HS-5 (cell line): Measurements from ENCODE around the gene TMEM30B.
"Not testable (repeated sequence)": the region's sequence is repeated elsewhere in the genome, so short reads cannot be mapped to it uniquely, and the experiment has no call there.

ENCODE experiments used
- DNase-seq: peaks from one replicate; pipeline ENCODE4 v3.0.0-alpha.2; 2012; ENCODE audit warnings: low read depth

Gene TMEM30B, protein sequence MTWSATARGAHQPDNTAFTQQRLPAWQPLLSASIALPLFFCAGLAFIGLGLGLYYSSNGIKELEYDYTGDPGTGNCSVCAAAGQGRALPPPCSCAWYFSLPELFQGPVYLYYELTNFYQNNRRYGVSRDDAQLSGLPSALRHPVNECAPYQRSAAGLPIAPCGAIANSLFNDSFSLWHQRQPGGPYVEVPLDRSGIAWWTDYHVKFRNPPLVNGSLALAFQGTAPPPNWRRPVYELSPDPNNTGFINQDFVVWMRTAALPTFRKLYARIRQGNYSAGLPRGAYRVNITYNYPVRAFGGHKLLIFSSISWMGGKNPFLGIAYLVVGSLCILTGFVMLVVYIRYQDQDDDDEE

DNA sequence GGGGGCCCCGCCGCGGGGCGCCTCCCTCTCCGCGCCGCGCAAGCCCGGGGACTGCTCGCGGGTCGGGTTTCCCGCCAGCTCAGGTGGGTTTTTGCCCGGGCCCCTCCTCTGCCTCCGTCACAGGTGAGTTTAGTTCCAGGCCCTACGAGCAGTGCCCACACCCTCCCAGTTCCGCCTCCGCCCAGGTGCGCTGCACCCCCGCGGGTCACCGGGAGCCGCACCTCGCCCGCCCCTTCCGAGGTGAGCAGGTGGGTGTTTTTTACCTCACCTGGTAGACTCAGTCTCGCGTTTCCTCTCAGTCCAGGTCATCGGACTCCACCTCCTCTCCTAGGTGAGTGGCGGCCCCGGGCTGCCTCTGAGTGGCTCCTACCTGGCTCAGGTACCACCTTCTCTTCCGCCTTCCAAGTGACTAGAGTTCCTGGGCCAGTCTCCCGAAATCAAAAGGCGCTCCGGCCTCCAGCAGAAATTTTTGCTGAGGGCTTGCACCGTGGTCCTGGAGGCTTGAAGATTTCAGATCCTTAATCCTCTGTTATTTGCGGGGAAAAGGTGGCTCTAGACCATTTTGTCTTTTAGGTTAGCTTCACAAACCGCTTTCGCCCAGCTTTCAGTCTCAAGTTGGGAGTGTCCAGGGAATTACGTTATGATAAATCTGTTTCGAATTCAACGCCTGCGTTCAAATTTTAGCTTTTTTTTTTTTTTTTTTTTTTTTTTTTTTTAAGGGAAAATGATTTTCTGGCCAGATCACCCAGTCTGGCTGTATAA, at the start of gene TMEM30B:
Gene TMEM30B (minus strand): TSS at position 153 of the 762 bp plus-strand sequence. CDS start 191 bp downstream, outside the sequence.
- DNase-seq, result no peak

DNA sequence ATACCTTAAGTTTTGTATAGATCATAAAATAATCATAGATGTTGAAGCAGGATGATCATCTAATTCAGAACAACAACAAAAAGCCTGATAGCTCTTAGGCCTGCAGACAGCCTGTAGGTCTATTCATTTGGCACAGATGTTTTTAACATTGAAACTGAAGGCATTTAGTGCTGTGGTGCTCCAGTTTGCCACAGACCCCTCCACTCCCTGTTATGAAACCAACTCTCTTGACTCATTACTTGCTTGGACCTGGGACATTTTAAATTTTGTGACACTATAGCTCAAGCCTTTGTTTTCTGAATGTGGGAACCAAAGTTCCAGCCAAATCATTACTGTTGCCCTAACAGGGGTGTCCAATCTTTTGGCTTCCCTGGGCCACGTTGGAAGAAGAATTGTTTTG, 49.4 kb upstream of the TMEM30B start:
- no peak for DNase-seq

DNA sequence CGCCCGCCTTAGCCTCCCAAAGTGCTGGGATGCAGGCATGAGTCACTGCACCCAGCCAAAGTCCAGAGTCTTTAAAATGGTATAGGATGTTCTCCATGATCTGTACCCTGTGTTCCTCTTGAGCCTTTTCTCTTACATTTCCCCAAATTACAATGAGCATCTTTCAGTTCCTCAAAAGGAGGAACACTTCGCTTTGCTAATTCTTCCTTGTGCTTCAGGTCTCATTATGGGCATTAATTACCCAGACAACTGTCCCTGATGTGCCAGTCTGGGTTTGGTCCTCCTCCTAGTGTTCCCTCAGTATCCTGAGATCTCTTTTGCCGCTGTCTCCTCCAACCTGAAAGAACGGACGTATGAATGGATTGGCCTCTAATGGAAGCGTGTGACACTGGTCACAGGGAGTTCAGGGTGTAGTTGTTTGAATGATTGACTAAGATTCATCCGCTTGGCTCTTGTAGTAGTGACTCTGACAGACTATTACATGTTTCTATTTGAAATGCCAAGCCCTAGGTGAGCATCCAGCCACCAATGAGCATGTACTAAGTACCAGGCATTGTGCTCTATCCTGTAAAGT, 48.4 kb upstream of the TMEM30B start:
- DNase-seq, result no peak

DNA sequence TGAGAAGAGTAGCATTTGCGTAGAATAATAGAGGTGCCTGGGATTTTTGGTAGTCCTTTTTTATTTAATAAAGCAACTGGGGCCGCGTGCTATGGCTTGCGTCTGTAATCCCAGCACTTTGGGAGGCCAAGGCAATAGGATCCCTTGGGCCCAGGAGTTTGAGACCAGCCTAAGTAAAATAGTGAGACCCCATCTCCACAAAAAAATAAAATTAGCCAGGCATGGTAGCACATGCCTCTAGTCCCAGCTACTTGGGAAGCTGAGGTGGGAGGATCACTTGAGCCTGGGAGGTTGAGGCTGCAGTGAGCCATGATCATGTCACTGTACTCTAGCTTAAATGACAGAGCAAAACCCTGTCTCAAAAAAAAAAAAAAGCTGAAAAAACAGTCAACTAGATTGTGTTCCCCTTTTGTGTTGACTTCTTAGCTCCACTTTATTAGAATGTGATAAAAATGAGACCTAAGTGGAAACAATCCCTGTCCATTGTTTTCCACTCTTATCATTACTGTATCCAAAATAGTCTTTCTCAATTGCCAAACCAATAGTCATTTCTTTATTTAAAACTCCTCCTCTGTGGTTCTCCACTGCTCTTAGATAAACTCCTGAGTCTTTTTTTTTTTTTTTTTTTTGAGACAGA, 47.6 kb upstream of the TMEM30B start:
- DNase-seq, result no peak

DNA sequence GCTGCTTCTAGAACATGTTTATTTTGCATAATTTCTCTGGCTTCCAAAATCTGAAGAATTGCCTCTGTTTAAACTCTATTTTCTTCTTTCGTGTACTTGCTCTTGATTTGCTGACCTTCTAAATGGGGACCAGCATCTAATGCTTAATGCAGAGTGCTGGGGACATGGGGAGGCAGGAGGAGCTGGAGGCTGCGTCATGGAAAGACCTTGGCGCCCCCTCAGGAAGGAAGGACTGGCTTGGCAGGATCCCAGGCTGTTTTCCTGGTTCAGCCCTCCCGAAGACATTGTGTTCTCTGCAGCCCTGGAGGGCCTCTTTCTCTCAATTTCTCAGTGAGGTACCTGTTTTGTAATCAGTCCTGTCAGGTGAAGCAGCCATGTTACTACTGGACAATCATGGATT, 45.7 kb upstream of the TMEM30B start:
- no peak for DNase-seq

DNA sequence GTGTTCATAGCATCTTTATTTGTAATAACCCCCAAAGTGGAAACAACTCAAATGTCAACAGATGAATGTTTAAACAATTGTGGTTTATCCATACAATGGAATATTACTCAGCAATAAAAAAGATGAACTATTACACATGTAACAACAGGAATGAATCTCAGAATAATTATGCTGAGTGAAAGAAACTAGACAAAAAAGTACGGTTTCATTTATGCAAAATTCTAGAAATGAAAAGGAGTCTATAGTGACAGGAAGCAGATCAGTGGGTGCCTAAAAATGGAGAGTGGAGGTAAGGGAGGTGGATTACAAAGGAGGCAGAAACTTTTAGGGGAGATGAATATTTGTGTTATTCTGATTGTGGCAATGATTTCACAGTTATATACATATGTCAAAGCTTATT, 45.0 kb upstream of the TMEM30B start:
- no peak for DNase-seq

DNA sequence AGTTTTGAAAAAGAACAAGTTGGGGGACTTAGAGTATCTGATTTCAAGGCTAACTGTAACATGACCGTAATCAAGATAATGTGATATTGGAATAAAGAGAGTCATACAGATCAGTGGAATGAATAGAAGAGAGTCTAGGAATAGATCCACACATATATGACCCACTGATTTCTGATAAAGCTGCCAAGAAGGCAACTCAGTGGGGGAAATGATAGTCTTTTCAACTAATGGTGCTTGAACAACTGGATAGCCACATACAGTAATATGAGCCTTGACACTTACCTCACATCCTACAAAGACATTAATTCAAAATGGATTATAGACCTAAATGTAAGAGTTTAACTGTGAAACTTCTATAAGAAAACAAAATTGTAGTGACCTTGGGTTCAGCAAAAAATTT, 44.0 kb upstream of the TMEM30B start:
- no peak for DNase-seq

DNA sequence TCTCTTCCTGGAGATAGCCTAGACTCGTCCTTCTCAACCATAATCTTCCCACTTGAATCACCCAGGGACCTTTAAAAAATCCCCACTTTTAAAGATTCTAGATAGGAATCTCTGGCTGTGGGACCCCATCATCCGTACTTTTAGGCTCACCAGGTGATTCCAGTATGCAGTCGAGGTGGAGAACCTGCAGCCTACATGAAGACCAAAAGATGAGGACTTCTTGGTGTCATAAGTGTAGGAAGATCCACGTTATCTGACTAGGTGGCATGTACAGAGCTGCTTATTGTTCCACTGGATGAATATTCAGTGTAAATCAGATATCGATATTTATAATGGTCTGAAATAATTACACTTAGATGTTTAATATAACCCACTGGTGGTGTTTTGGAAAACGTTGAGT, 42.8 kb upstream of the TMEM30B start:
- no peak for DNase-seq

DNA sequence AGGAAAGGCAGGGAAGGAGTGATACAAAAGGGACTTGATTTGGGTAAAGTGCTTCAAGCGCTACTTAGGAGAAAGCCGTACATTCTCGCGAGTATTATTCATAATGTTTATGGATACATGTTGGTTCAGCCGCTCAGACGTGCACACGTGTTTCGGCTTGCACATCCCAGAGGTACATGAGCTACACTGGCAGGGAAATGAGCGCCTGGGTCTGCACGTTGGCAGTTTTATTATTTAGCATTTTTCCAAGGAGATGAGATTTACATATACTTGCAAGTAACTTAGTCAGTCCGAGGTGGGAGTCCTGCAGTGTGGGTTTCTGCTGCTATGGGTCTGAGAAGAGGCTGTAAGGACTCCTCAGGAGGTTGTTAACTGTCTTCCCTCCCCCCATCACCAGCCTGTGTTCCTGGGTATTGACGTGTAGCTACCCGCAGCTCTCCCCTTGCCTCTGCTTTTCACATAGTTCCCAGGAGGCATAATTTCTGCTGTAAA, 41.7 kb upstream of the TMEM30B start:
- no peak for DNase-seq

DNA sequence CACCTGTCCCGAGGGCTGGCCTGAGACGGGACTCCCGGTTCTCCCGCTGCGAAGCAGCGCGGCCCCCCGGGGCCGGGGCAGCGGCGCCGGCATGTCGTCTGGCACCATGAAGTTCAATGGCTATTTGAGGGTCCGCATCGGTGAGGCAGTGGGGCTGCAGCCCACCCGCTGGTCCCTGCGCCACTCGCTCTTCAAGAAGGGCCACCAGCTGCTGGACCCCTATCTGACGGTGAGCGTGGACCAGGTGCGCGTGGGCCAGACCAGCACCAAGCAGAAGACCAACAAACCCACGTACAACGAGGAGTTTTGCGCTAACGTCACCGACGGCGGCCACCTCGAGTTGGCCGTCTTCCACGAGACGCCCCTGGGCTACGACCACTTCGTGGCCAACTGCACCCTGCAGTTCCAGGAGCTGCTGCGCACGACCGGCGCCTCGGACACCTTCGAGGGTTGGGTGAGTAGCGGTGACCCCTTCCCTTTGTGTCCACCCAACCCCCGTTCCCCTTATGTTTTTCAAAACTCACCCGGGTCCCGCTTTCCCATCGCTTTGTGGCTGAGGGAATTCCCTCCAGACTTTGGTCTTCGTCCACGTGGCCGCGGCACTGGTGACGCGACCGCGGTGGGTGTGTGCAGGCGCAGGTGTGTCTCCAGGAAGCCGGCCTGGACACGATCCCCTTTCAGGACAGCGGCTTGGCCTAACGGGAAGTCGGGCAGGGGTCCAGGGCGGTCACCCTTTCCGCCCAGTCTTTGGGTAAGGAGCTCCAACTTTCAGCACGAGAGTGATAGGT, 41.1 kb upstream of the TMEM30B start:
- no peak for DNase-seq

DNA sequence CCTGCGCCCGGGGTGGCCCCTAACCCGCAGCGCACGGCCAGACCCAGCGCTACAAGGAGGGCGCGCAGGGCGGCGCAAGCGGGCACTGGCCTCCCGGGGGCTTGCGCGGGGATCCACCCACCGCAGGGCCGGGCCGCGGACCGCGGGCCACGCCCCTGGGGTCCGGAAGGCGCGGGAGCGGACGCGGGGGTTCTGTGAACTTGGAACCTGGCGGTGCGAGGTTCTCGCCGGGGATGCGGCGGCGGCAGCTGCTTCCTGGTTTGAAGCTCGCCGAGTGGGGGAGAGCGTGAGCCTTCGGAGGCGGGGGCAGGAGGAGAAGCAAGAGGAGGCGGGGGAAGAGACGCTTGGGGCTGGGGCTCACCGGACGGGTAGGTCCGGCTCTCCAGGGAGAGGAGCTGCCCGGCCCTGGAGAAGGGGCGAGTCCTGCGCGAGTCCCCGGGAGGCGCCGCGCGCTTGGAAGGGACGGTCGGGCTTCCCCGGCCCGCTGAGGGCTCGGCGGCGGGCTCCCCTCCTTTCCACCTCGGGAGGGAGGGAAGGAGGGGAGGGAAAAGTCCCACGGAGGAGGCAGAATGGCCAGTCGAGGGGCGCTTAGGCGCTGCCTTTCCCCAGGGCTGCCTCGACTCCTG, 40.4 kb upstream of the TMEM30B start, which contains the start of gene PRKCH:
Gene PRKCH (plus strand): TSS at position 195 of the 626 bp plus-strand sequence. CDS start 523 bp downstream, outside the sequence.
- DNase-seq, result no peak

DNA sequence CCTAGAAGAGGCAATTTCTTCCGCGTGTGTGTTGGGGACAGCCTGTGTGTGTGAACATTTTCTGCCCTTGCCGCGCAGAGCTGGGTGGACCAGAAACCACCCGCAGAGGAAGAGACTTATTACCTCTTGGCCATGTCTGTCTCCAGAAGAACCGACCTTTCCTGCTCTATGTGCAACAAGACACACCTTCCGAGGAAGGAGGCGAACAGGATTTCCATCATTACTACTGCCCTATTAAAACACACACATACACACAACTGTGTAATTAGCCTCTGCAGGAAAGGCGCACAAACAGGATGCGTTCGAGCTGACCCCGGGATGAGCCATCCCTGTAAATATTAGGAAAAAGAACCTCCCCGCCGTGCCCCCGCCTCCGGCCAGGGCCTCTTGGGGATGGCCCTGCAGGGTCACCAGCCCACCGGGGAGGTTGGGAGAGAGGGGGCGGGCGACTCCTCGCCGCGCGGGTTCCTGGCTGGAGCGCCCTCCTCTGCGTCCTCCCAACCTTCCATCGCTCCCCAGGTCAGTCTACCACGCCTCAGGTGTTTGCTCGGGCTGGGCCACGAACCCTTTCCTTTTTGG, 39.8 kb upstream of the TMEM30B start:
- DNase-seq, result no peak

DNA sequence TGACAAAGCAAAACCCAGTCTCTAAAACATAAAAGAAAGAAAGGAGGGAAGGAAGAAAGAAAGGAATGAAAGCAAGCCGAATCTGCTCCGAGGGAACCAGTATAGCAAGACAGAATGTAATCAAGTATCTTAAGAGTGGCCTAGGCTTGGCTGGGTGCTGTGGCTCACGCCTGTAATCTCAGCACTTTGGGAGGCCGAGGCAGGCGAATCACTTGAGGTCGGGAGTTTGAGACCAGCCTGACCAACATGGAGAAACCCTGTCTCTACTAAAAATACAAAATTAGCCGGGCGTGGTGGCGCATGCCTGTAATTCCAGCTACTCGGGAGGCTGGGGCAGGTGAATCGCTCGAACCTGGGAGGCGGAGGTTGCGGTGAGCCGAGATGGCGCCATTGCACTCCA, 39.0 kb upstream of the TMEM30B start:
- DNase-seq, result not testable (repeated sequence)

DNA sequence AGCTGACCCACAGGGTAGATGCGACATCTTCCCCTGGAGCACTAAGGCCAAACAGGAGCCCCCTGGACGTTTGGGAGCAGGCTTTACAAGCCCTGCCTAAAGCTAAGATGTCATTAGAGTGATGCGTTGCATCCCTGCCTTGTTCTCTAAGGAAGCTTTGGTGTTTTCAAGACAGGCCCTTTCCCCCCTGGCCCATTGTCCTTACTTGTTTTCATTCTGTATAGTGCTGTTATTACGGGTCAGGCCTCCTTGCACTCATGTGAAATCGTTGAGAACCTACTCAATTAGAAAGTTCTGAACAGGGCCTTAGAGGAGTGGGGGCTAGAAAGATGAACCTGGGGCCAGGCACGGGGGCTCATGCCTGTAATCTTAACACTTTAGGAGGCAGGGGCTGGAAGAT, 38.6 kb upstream of the TMEM30B start:
- no peak for DNase-seq

DNA sequence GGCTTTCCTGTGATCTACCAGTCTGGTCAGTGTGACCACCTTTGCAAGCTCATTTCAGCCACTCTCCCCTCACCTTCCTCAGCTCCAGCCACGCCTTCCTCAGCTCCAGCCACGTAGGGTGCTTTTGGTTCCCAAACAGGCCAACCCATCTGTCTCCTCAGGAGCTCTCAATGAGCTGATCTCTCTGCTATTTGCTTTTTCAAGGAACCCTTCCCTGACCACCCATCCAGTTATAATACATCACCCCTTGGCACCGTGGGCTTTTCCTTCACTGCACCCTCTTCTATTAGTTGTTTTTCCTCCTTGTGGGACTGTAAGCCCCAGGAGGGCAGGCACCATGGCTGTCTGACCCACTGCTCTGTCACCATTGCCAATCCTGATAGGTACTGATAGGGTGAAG, 37.9 kb upstream of the TMEM30B start:
- no peak for DNase-seq

DNA sequence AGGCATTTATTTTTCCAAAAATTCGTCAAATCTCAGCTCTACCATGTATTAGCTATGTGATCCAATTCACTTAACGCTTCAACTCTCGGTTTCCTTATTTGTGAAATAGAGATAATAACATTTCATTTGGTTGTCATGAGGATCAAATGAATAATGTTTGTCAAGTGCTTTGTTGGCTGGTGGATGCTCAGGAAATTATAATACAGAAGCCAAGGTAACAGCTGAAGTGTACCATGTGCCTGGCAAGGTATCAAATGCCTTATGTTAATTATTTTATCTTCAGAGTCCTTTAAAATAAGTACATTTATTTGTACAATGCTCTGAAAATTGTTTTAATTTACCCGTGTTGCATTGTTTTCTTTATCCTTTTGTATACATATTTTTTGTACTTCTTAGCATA, 34.2 kb upstream of the TMEM30B start:
- no peak for DNase-seq

DNA sequence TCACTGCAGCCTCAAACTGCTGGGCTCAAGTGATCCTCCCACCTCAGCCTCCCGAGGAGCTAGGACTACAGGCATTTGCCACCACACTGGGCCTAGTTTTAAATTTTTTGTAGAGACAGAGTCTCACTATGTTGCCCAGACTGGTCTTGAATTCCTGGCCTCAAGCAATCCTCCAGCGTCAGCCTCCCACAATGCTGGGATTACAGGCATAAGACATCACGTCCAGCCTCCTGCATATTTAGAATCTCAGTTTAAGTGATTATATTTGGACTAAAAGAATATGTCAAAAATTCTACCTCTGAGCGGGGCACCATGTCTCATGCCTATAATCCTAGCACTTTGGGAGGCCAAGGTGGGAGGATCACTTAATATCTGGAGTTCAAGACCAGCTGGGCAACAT, 27.6 kb upstream of the TMEM30B start:
- not testable (repeated sequence) for DNase-seq

DNA sequence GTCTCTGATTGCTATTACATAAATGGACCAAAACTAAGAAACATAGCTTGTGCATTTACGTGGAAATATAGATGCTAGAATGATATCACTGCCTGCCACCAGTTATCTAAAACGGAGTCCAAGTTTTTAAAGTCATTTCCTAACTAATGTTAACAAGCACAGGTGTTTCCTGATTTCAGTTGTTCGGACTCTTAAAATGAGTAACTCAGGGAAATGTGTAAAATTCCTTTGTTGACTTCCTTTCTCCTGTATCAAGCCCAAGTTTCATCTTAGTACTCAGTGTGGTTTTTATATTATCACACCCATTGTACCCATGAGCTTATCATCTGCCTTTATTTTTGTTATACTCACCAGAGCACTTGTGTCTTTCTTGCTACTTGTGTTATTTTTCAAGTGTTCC, 27.1 kb upstream of the TMEM30B start:
- no peak for DNase-seq

DNA sequence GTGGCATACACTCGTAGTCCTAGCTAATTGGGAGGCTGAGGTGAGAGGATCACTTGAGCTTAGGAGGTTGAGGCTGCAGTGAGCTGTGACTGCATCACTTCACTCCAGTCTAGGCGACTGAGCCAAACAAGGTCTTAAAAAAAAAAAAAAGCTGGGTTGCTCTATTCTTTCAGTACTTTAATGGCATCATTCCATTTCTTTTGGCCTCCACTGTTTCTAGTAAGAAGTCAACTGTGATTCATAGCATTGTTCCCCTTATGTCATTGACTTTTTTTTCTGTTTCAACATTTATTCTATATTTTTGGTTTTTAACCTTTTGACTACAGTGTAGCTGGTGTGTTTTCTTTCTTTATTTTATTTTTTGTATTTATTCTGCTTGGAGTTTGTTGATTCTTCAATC, 23.6 kb upstream of the TMEM30B start:
- DNase-seq, result no peak

DNA sequence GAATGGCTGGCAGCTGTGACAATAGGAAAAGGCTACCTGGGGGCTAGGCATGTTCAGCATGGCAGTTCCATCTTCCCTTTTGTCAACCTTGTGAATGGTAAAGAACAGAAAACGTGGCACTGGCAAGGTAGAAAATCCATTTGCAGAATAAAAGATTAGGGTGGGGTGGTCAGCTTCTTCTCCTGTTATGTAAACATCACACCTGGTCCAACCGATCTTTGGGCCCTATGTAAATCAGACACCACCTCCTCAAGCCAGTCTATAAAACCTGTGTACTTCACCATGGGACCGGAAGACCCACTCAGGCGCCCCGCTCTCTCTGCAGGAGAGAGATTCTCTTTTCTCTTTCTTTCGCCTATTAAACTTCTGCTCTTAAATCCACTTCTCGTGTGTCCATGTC, 19.6 kb upstream of the TMEM30B start:
- no peak for DNase-seq

DNA sequence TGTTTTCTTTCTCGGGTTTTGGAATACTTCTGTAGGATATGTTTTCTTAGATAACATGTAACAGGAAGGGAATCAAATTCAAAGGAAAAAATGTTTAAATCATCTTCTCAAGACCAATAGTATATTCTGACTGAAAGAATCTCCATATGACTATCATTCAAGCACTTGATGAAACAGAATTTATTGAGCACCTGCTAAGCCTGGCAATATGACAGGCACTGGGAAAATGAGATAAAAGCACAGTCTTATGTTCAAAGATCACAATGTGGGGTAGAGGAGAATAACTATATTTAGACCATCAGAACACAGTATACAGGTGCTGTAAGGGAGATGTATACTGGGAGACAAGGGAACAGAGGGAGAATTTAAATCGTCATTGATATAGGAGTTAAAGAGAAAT, 19.1 kb upstream of the TMEM30B start:
- DNase-seq, result no peak
